ENCODE data around the gene ALDH5A1.
A peak's percentile ranks its signal among the peaks of the same experiment; 100 is the strongest.
"Not testable (repeated sequence)": the region's sequence is repeated elsewhere in the genome, so short reads cannot be mapped to it uniquely, and the experiment has no call there.

ALDH5A1 gene

GRCh38 chr6:24484657-24485323 is 10.0 kb upstream of the ALDH5A1 start:
- no peak for FAIRE-seq
- no peak for DNase-seq (ENCODE audit: insufficient read length, low spot score)

- no peak for DNase-seq (ENCODE audit: insufficient read length, low spot score)
- FAIRE-seq: no peak
Observed at GRCh38 chr6:24486065-24486464, 8.7 kb upstream of the ALDH5A1 start.

- DNase-seq (ENCODE audit: insufficient read length, low spot score) (no peak), FAIRE-seq (no peak)
Observed at GRCh38 chr6:24489470-24489869, 5.3 kb upstream of the ALDH5A1 start, which contains the start of gene GPLD1. Gene GPLD1 (minus strand): TSS chr6:24489578. CDS start chr6:24489511, 67 bp downstream.

GRCh38 chr6:24489881-24490280 is 4.9 kb upstream of the ALDH5A1 start:
- no peak for FAIRE-seq
- DNase-seq (ENCODE audit: insufficient read length, low spot score): no peak

GRCh38 chr6:24490948-24491347 is 3.8 kb upstream of the ALDH5A1 start:
- FAIRE-seq: no peak
- no peak for DNase-seq (ENCODE audit: insufficient read length, low spot score)

GRCh38 chr6:24492475-24492874 is 2.3 kb upstream of the ALDH5A1 start:
- DNase-seq (ENCODE audit: insufficient read length, low spot score): no peak
- no peak for FAIRE-seq

GRCh38 chr6:24493945-24494820 is 586 bp upstream of the ALDH5A1 start:
- DNase-seq (ENCODE audit: insufficient read length, low spot score) (no peak), FAIRE-seq (peak; percentile 78)

- FAIRE-seq (no peak), DNase-seq (ENCODE audit: insufficient read length, low spot score) (no peak)
Observed at GRCh38 chr6:24497254-24497970, 2.6 kb downstream of the ALDH5A1 start.

GRCh38 chr6:24500683-24501082 is 5.9 kb downstream of the ALDH5A1 start:
- DNase-seq (ENCODE audit: insufficient read length, low spot score) (no peak), FAIRE-seq (no peak)

- DNase-seq (ENCODE audit: insufficient read length, low spot score): no peak
- FAIRE-seq: no peak
Observed at GRCh38 chr6:24501374-24501773, 6.6 kb downstream of the ALDH5A1 start.

GRCh38 chr6:24501914-24502313 is 7.1 kb downstream of the ALDH5A1 start:
- DNase-seq (ENCODE audit: insufficient read length, low spot score) (no peak), FAIRE-seq (no peak)

- DNase-seq (ENCODE audit: insufficient read length, low spot score) (no peak), FAIRE-seq (no peak)
Observed at GRCh38 chr6:24504287-24504648, 9.5 kb downstream of the ALDH5A1 start.

GRCh38 chr6:24504649-24505586 is 10.1 kb downstream of the ALDH5A1 start:
- FAIRE-seq: no peak
- no peak for DNase-seq (ENCODE audit: insufficient read length, low spot score)

- DNase-seq (ENCODE audit: insufficient read length, low spot score): no peak
- FAIRE-seq: no peak
Observed at GRCh38 chr6:24506814-24507520, 12.2 kb downstream of the ALDH5A1 start.

GRCh38 chr6:24511976-24512375 is 17.2 kb downstream of the ALDH5A1 start:
- DNase-seq (ENCODE audit: insufficient read length, low spot score); FAIRE-seq: not testable (repeated sequence)

- FAIRE-seq (peak; percentile 35), DNase-seq (ENCODE audit: insufficient read length, low spot score) (no peak)
Observed at GRCh38 chr6:24513602-24514001, 18.8 kb downstream of the ALDH5A1 start.

- FAIRE-seq (peak; percentile 97), DNase-seq (ENCODE audit: insufficient read length, low spot score) (no peak)
Observed at GRCh38 chr6:24517659-24518543, 23.1 kb downstream of the ALDH5A1 start.

GRCh38 chr6:24520929-24521546 is 26.3 kb downstream of the ALDH5A1 start:
- DNase-seq (ENCODE audit: insufficient read length, low spot score): peak; percentile 32

More at GRCh38 chr6:24520929-24521546, 26.3 kb downstream of the ALDH5A1 start:
- FAIRE-seq: peak; percentile 84

Data from GM19239 (cell line).